H1 (cell line): Measurements from ENCODE around the gene LMNTD2. TPM values are rescaled to one million over a fixed set of nuclear protein-coding genes. Genes with fewer than 3 reads are reported as not detected.

Experiments used
- CTCF ChIA-PET: fragments of 300-600 bp; sonication (Branson Sonifier 250); formaldehyde crosslinking; loops from one replicate; lab custom pipeline; 2021; ENCODE audit not compliant: partially characterized antibody; lab: Charles Lee
- POLR2A ChIA-PET: fragments of 300-600 bp; sonication (Branson Sonifier 250); formaldehyde crosslinking; loops from one replicate; lab custom pipeline; 2021; ENCODE audit warnings: inconsistent platforms; ENCODE audit not compliant: partially characterized antibody; lab: Charles Lee
- DNase-seq, 2 experiments: peaks; one replicate each; pipeline versions ENCODE4 v3.0.0 to v3.0.0-alpha.2; 2010 to 2022; ENCODE audit warnings: low spot score in 2 of 2, low read depth in 1 of 2, mixed read lengths in 1 of 2
- FAIRE-seq: peaks from 2 replicates; lab custom pipeline; 2011; peaks lifted over from hg19 to GRCh38; lab: Jason Lieb, UNC
- H2AFZ ChIP-seq: 2 replicates; pipeline ENCODE4 v1.8.1; 2012; ENCODE audit warnings: low read length, inconsistent platforms
- H2AK5ac ChIP-seq: 2 replicates; pipeline ENCODE4 v1.6.1; 2013; ENCODE audit warnings: low read depth, low read length
- H2BK120ac ChIP-seq: replicated peaks from 2 replicates; pipeline ENCODE3; 2013; ENCODE audit warnings: low read depth, low read length, inconsistent platforms
- H2BK12ac ChIP-seq: 2 replicates; pipeline ENCODE4 v1.6.1; 2013; ENCODE audit warnings: low read depth, low read length
- H2BK15ac ChIP-seq: 2 replicates; pipeline ENCODE4 v1.6.1; 2013; ENCODE audit warnings: low read length
- H2BK20ac ChIP-seq: 2 replicates; pipeline ENCODE4 v1.6.1; 2013; ENCODE audit warnings: low read length
- H2BK5ac ChIP-seq: 2 replicates; pipeline ENCODE4 v1.6.1; 2013; ENCODE audit warnings: low read depth, low read length
- H3K14ac ChIP-seq: 2 replicates; pipeline ENCODE4 v1.6.1; 2013; ENCODE audit warnings: inconsistent platforms; ENCODE audit not compliant: insufficient read length
- H3K18ac ChIP-seq: 2 replicates; pipeline ENCODE4 v1.6.1; 2013; ENCODE audit warnings: low read length; ENCODE audit errors: extremely low read depth
- H3K23ac ChIP-seq: 2 replicates; pipeline ENCODE4 v1.6.1; 2013; ENCODE audit warnings: inconsistent platforms; ENCODE audit not compliant: insufficient read length
- H3K23me2 ChIP-seq: 2 replicates; pipeline ENCODE4 v1.6.1; 2013; ENCODE audit warnings: low read depth, low read length
- H3K27ac ChIP-seq: 2 replicates; pipeline ENCODE4 v1.6.1; 2011; ENCODE audit warnings: low read depth, low read length, inconsistent platforms
- H3K27me3 ChIP-seq, 4 experiments: replicated peaks in 1 of 4; 1 replicate in 1 of 4; 2 replicates in 3 of 4; pipeline versions ENCODE4 v1.6.1 to v1.8.1; 2011 to 2013; ENCODE audit warnings: low read length in 3 of 4, mild to moderate bottlenecking in 3 of 4, inconsistent platforms in 2 of 4, mixed read lengths in 2 of 4, moderate library complexity in 1 of 4; ENCODE audit not compliant: control insufficient read depth in 3 of 4, insufficient read depth in 3 of 4; ENCODE audit errors: extremely low read depth in 1 of 4
- H3K36me3 ChIP-seq, 4 experiments: 2 replicates each; pipeline versions ENCODE4 v1.6.1 to v1.8.1; 2011 to 2013; ENCODE audit warnings: mild to moderate bottlenecking in 4 of 4, low read length in 3 of 4, moderate library complexity in 2 of 4, control low read depth in 1 of 4, inconsistent platforms in 1 of 4; ENCODE audit not compliant: insufficient read depth in 4 of 4, control insufficient read depth in 2 of 4
- H3K4ac ChIP-seq: replicated peaks from 2 replicates; pipeline ENCODE3; 2013; ENCODE audit warnings: low read length, low read depth, mixed read lengths, inconsistent platforms; ENCODE audit not compliant: insufficient read length
- H3K4me1 ChIP-seq, 4 experiments: replicated peaks in 1 of 4; 1 replicate in 1 of 4; 2 replicates in 3 of 4; pipeline versions ENCODE4 v1.6.1 to v1.8.1; 2011 to 2013; ENCODE audit warnings: low read length in 3 of 4, inconsistent platforms in 2 of 4, mixed read lengths in 1 of 4; ENCODE audit not compliant: insufficient read depth in 4 of 4, control insufficient read depth in 3 of 4
- H3K4me2 ChIP-seq, 2 experiments: 2 replicates each; pipeline versions ENCODE4 v1.6.1 to v1.8.1; 2011 to 2013; ENCODE audit warnings: low read depth in 2 of 2, low read length in 2 of 2, control low read depth in 1 of 2, inconsistent platforms in 1 of 2, mild to moderate bottlenecking in 1 of 2; ENCODE audit not compliant: insufficient read depth in 1 of 2
- H3K4me3 ChIP-seq, 4 experiments: fragments of 200-600, 300-600 bp in 1 of 4; sonication (generic), shearing (Covaris generic), sonication (Bioruptor Twin) in 1 of 4; 2 replicates each; pipeline versions ENCODE4 v1.5.1 to v1.8.1; 2011 to 2016; ENCODE audit warnings: low read length in 4 of 4, low read depth in 3 of 4, control low read depth in 2 of 4, inconsistent platforms in 2 of 4, mild to moderate bottlenecking in 2 of 4, mixed read lengths in 1 of 4, moderate library complexity in 1 of 4; ENCODE audit not compliant: insufficient read depth in 2 of 4; ENCODE audit errors: extremely low read depth in 1 of 4
- H3K56ac ChIP-seq: replicated peaks from 2 replicates; pipeline ENCODE3; 2013; ENCODE audit warnings: low read depth, mild to moderate bottlenecking, mixed read lengths, low read length, inconsistent platforms; ENCODE audit not compliant: insufficient read length
- H3K79me1 ChIP-seq: 2 replicates; pipeline ENCODE4 v1.6.1; 2013; ENCODE audit warnings: low read depth, low read length, control low read depth
- H3K79me2 ChIP-seq, 2 experiments: 2 replicates each; pipeline versions ENCODE4 v1.6.1 to v1.8.1; 2012 to 2013; ENCODE audit warnings: low read length in 2 of 2, mild to moderate bottlenecking in 2 of 2, inconsistent platforms in 1 of 2; ENCODE audit not compliant: insufficient read depth in 2 of 2, control insufficient read depth in 1 of 2
- H3K9ac ChIP-seq, 4 experiments: replicated peaks in 1 of 4; 1 replicate in 1 of 4; 2 replicates in 3 of 4; pipeline versions ENCODE4 v1.6.1 to v1.8.1; 2011 to 2013; ENCODE audit warnings: low read depth in 3 of 4, low read length in 3 of 4, control low read depth in 2 of 4, mild to moderate bottlenecking in 2 of 4, moderate library complexity in 2 of 4, inconsistent platforms in 1 of 4; ENCODE audit errors: extremely low read depth in 1 of 4
- H3K9me3 ChIP-seq, 2 experiments: 2 replicates each; pipeline versions ENCODE4 v1.6.1 to v1.8.1; 2012 to 2013; ENCODE audit warnings: mild to moderate bottlenecking in 2 of 2, moderate library complexity in 2 of 2, control low read depth in 1 of 2, inconsistent platforms in 1 of 2, low read depth in 1 of 2, low read length in 1 of 2, mixed read lengths in 1 of 2; ENCODE audit not compliant: insufficient read depth in 2 of 2
- H4K20me1 ChIP-seq, 2 experiments: replicated peaks in 1 of 2; 2 replicates each; pipeline versions ENCODE3 to v1.8.1; 2011 to 2013; ENCODE audit warnings: inconsistent platforms in 2 of 2, low read length in 2 of 2, mild to moderate bottlenecking in 1 of 2; ENCODE audit not compliant: insufficient read depth in 2 of 2, control insufficient read depth in 1 of 2
- H4K5ac ChIP-seq: 2 replicates; pipeline ENCODE4 v1.6.1; 2013; ENCODE audit warnings: low read length, low read depth, mixed read lengths, inconsistent platforms; ENCODE audit not compliant: insufficient read length
- H4K8ac ChIP-seq: 2 replicates; pipeline ENCODE4 v1.8.0; 2013; ENCODE audit warnings: mild to moderate bottlenecking, moderate library complexity, low read length, inconsistent platforms; ENCODE audit not compliant: insufficient read depth; ENCODE audit errors: extremely low read depth
- H4K91ac ChIP-seq: replicated peaks from 2 replicates; pipeline ENCODE3; 2013; ENCODE audit warnings: low read length, mixed read lengths, inconsistent platforms; ENCODE audit not compliant: insufficient read length
- CHD1 ChIP-seq: IDR thresholded peaks from 2 replicates; pipeline ENCODE4 v1.6.1; 2012; ENCODE audit warnings: low read depth, low read length, improper control_type of control experiment
- CREB1 ChIP-seq: IDR thresholded peaks from 2 replicates; pipeline ENCODE4 v1.6.1; 2012; ENCODE audit warnings: inconsistent platforms
- EP300 ChIP-seq, 2 experiments: IDR thresholded peaks; 1 replicate in 1 of 2; 2 replicates in 1 of 2; pipeline ENCODE4 v1.6.1; 2011 to 2012; ENCODE audit warnings: low read depth in 2 of 2, low read length in 2 of 2, mild to moderate bottlenecking in 2 of 2, borderline replicate concordance in 1 of 2, inconsistent platforms in 1 of 2, moderate library complexity in 1 of 2
- HDAC2 ChIP-seq, 2 experiments: fragments of 300-600 bp in 1 of 2; sonication (generic) in 1 of 2; IDR thresholded peaks; 2 replicates each; pipeline ENCODE4 v1.6.1; 2011 to 2012; ENCODE audit warnings: low read depth in 2 of 2, low read length in 2 of 2, mild to moderate bottlenecking in 2 of 2, moderate library complexity in 2 of 2, borderline replicate concordance in 1 of 2, inconsistent platforms in 1 of 2
- JUND ChIP-seq: IDR thresholded peaks from 2 replicates; pipeline ENCODE4 v1.6.1; 2011; ENCODE audit warnings: mild to moderate bottlenecking, improper control_type of control experiment, low read length
- NRF1 ChIP-seq: IDR thresholded peaks from 2 replicates; pipeline ENCODE4 v1.6.1; 2011; ENCODE audit warnings: mild to moderate bottlenecking, low read depth, low read length, improper control_type of control experiment
- RFX5 ChIP-seq: IDR thresholded peaks from 2 replicates; pipeline ENCODE4 v1.6.1; 2011; ENCODE audit warnings: low read depth, low read length, improper control_type of control experiment, borderline replicate concordance
- SIX5 ChIP-seq: IDR thresholded peaks from 2 replicates; pipeline ENCODE4 v1.6.1; 2011; ENCODE audit warnings: mild to moderate bottlenecking, low read depth, low read length
- SP1 ChIP-seq: IDR thresholded peaks from 2 replicates; pipeline ENCODE4 v1.6.1; 2011; ENCODE audit warnings: low read depth, low read length
- SUZ12 ChIP-seq: fragments of 200-600 bp; sonication (generic); IDR thresholded peaks from 2 replicates; pipeline ENCODE4 v1.6.1; 2012; ENCODE audit warnings: mild to moderate bottlenecking, inconsistent platforms, low read length, moderate library complexity, mixed read lengths
- WGBS, 2 experiments: shearing (Covaris generic) in 1 of 2; methylation state at CpG; one replicate each; pipeline versions ENCODE4 v1.1.6 to v1.1.7; 2013 to 2015; ENCODE audit warnings: low lambda C conversion rate in 2 of 2, mixed read lengths in 2 of 2, inconsistent platforms in 1 of 2, low coverage in 1 of 2, missing lambda C conversion rate in 1 of 2; ENCODE audit not compliant: insufficient replicate concordance in 2 of 2, insufficient coverage in 1 of 2, insufficient read length in 1 of 2; ENCODE audit errors: extremely low coverage in 1 of 2, missing lambda C conversion rate in 1 of 2; 5-methylcytosine and 5-hydroxymethylcytosine counted together
- polyA plus RNA-seq, 7 experiments: library from polyadenylated mRNA; depleted of rRNA in 3 of 7; stranded (reverse) in 5 of 7; unstranded in 2 of 7; fragments of >200 nt in 5 of 7; fragments of 200-250 nt in 2 of 7; gene quantifications; 1 replicate in 5 of 7; 2 replicates in 1 of 7; 4 replicates in 1 of 7; pipeline versions ENCODE4 v1.2.1 to v1.2.3, GENCODE V29; 2011 to 2013; ENCODE audit warnings: missing spikeins in 2 of 7, mixed read lengths in 2 of 7
- total RNA-seq: library from RNA; stranded (reverse); fragmentation: NEBNext Ultra II Directional; extraction: Animal tissue kit (Norgen Biotek cat#: 25700); gene quantifications from 2 replicates; pipeline ENCODE4 v1.2.1, GENCODE V29; 2021

Gene LMNTD2
- total and polyA plus RNA-seq, 2 of the 8 experiments (the other 6 are each of a cell fraction or from before 2014, with no cell fraction given) = 1.6 to 3.1 TPM

GRCh38 chr11:568306-569157, 8.0 kb upstream of the LMNTD2 start:
- Histone ChIP-seq H3K27me3 (peaks cover 0 to 3% (median 1%) of the 10 kb centered on the region in 4 experiments; a peak in 3 of 7 replicates), H4K91ac (no peak overlapping the region), H3K4me3 (peak overlapping the region; percentile 43 to 67 (median 52)), H3K23me2 (peaks cover 4% of the 10 kb centered on the region; the same call in 1 of the 2 replicates), H2BK120ac (no peak overlapping the region), H3K79me2 (no peaks in the 10 kb centered on the region), H3K4me2 (peak overlapping the region; percentile 75 to 93), H3K9me3 (no peaks in the 10 kb centered on the region), H3K4me1 (peaks cover 2 to 22% (median 11%) of the 10 kb centered on the region in 4 experiments; a peak in 6 of 7 replicates), H2AFZ (no peak overlapping the region), H3K79me1 (peaks cover 6% of the 10 kb centered on the region; the same call in 1 of the 2 replicates), H3K23ac (no peak overlapping the region), H3K36me3 (peaks cover 0 to 5% (median 1%) of the 10 kb centered on the region in 4 experiments; a peak in 4 of 8 replicates), H3K4ac (no peak overlapping the region), H3K27ac (no peak overlapping the region), H4K20me1 (peaks cover 2 to 23% of the 10 kb centered on the region in 2 experiments), H2BK20ac (no peak overlapping the region), H4K8ac (peak overlapping the region; percentile 45), H3K18ac (peak overlapping the region; percentile 71), H3K56ac (peak overlapping the region; percentile 59), H3K14ac (no peak overlapping the region), H3K9ac (peak overlapping the region in 1 of 4 experiments; percentile 22; a peak in 2 of 7 replicates), H4K5ac (no peak overlapping the region), H2BK5ac (no peak overlapping the region), H2AK5ac (no peak overlapping the region), H2BK15ac (no peak overlapping the region; the same call in 1 of the 2 replicates), H2BK12ac (no peak overlapping the region)
- 9% methylated on average over 23 of the region's 123 CpGs; no CpG with 5 or more reads in 1 of the 2 experiments for WGBS, 2 experiments
- DNase-seq (peak; percentile 67 to 95), FAIRE-seq (no peak)
- ChIA-PET POLR2A (interaction anchor here (0.6 to 2.0 kb wide), 7 partner anchors 7 to 978 kb away, joined by 3 to 13 read pairs (median 6); partner anchors contain the start of genes LMNTD2 and PNPLA2), CTCF (interaction anchor here (0.5 to 1.8 kb wide), 2 partner anchors 60 to 159 kb away, joined by 3 to 6 read pairs; no protein-coding TSS in a partner anchor)
- TF ChIP-seq HDAC2 (IDR thresholded peaks at IDR 0.05; ENCODE audit: borderline replicate concordance in 1 of 2, low read depth in 2 of 2, low read length in 2 of 2) (0 out of 4 replicates have a peak, but pooled peaks of 1 of the 2 experiments have one; percentile 72), EP300 (IDR thresholded peaks at IDR 0.05; ENCODE audit: borderline replicate concordance in 1 of 2, low read depth in 2 of 2, low read length in 2 of 2) (peak in 1 of 2 experiments; percentile 93; a peak in 1 of 3 replicates), RFX5 (no peak), CREB1 (peak; percentile 74; the same call in 1 of the 2 replicates), CHD1 (peak; percentile 69; the same call in 1 of the 2 replicates), SUZ12 (no peak), JUND (peak; percentile 66; the same call in 1 of the 2 replicates), SP1 (peak; percentile 63; the same call in 1 of the 2 replicates), SIX5 (no peak), NRF1 (no peak)
